ENCODE measurements around the gene KAZN. TPM values are rescaled to one million over a fixed set of nuclear protein-coding genes. Genes with fewer than 3 reads are reported as not detected.

The KAZN gene
- polyA plus RNA-seq, 1 donor (not counting 4 experiments of a cell fraction or from before 2014, with no cell fraction given): 5.9 TPM

GRCh38 chr1:14996133-14997050 is 397.9 kb downstream of the KAZN start:
- H3K9ac ChIP-seq (ENCODE audit: control insufficient read depth, extremely low read depth, insufficient read depth, low read length): no peak overlapping the region
- peaks cover 23% of the 10 kb centered on the region for H3K79me2 ChIP-seq (ENCODE audit: control insufficient read depth, insufficient read depth, low read length)
- H3K4me1 ChIP-seq (ENCODE audit: control insufficient read depth, extremely low read depth, insufficient read depth, low read length): peaks cover 7% of the 10 kb centered on the region
- H3K4me2 ChIP-seq (ENCODE audit: control insufficient read depth, extremely low read depth, insufficient read depth, low read depth, low read length): no peak overlapping the region
- no peaks in the 10 kb centered on the region for H3K9me1 ChIP-seq (ENCODE audit: control insufficient read depth, extremely low read depth, insufficient read depth, low read length)
- no peak overlapping the region for H3K4me3 ChIP-seq (ENCODE audit: control insufficient read depth in 2 of 3, extremely low read depth in 1 of 3, insufficient read depth in 2 of 3, low read depth in 1 of 3, low read length in 3 of 3)
- peaks cover 2% of the 10 kb centered on the region for H4K20me1 ChIP-seq (ENCODE audit: control insufficient read depth, extremely low read depth, insufficient read depth, low read length)
- no peak for FAIRE-seq
- no peak overlapping the region for H2AFZ ChIP-seq (ENCODE audit: control insufficient read depth, low read length)
- H3K27ac ChIP-seq (ENCODE audit: control insufficient read depth, insufficient read depth, low read length): no peak overlapping the region
- no peaks in the 10 kb centered on the region for H3K9me3 ChIP-seq (ENCODE audit: control insufficient read depth, low read depth, low read length)
- H3K36me3 ChIP-seq (ENCODE audit: control insufficient read depth in 2 of 2, extremely low read depth in 1 of 2, insufficient read depth in 2 of 2, low read length in 2 of 2): peaks cover 0 to 6% of the 10 kb centered on the region in 2 experiments
- no peak for TF ChIP-seq EZH2 (IDR thresholded peaks at IDR 0.05; ENCODE audit: low read length)
- no peak for TF ChIP-seq CTCF (optimal IDR thresholded peaks at IDR 0.05 in 1 of 3, IDR thresholded peaks at IDR 0.05 in 1 of 3, conservative IDR thresholded peaks at IDR 0.05 in 1 of 3; ENCODE audit: extremely low read depth in 1 of 3, insufficient read depth in 2 of 3, low read length in 3 of 3)
- no peak for DNase-seq (ENCODE audit: low read depth, low spot score)
- no peaks in the 10 kb centered on the region for H3K27me3 ChIP-seq (ENCODE audit: control insufficient read depth, extremely low read depth, insufficient read depth, low read length)
- dilution Hi-C loops (cut with MboI; ENCODE audit: extremely low pct_ligation_motif_present, low sequenced_read_pairs): no loop called here

DNA sequence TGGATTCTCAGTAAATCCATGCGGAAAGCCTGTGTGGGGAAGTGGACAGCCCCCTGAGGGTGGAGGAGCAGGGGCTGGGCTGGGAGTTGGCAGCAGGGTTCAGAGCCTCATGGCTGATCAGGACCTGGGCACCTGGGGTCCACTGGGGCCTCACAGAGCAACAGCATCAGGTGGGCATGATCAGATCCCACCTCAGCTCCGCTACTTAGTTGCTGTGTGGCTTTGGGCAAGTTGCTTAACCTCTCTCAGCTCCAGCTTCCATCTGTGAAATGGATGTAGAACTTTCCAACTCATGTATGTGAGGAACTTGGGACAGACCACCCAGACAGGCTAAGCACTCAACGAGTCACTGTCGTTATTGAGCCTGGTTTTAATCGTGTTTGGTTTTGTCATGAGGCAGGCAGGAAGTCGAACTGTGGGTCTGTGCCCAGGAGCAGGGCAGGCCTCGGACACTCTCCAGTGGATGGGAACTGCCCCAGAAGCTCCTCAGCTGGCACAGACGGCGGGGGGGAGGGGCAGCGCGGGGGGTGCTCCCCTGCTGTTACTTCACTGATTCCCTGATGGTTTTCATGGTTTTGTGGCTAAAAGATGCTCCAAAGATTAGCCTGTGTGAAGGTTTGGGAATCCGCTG is 399.3 kb downstream of the KAZN start:
- no peak for FAIRE-seq
- TF ChIP-seq CTCF (optimal IDR thresholded peaks at IDR 0.05 in 1 of 3, IDR thresholded peaks at IDR 0.05 in 1 of 3, conservative IDR thresholded peaks at IDR 0.05 in 1 of 3; ENCODE audit: extremely low read depth in 1 of 3, insufficient read depth in 2 of 3, low read length in 3 of 3) (no peak), EZH2 (IDR thresholded peaks at IDR 0.05; ENCODE audit: low read length) (no peak)

More for the DNA sequence above, 399.3 kb downstream of the KAZN start:
- dilution Hi-C loops (cut with MboI; ENCODE audit: extremely low pct_ligation_motif_present, low sequenced_read_pairs): no loop called here
- Histone ChIP-seq H3K27ac (ENCODE audit: control insufficient read depth, insufficient read depth, low read length) (no peak overlapping the region), H3K9me3 (ENCODE audit: control insufficient read depth, low read depth, low read length) (no peaks in the 10 kb centered on the region), H3K4me3 (ENCODE audit: control insufficient read depth in 2 of 3, extremely low read depth in 1 of 3, insufficient read depth in 2 of 3, low read depth in 1 of 3, low read length in 3 of 3) (no peak overlapping the region), H4K20me1 (ENCODE audit: control insufficient read depth, extremely low read depth, insufficient read depth, low read length) (peaks cover 3% of the 10 kb centered on the region), H3K4me1 (ENCODE audit: control insufficient read depth, extremely low read depth, insufficient read depth, low read length) (peaks cover 7% of the 10 kb centered on the region), H3K4me2 (ENCODE audit: control insufficient read depth, extremely low read depth, insufficient read depth, low read depth, low read length) (no peak overlapping the region), H3K36me3 (ENCODE audit: control insufficient read depth in 2 of 2, extremely low read depth in 1 of 2, insufficient read depth in 2 of 2, low read length in 2 of 2) (peaks cover 0 to 7% of the 10 kb centered on the region in 2 experiments), H2AFZ (ENCODE audit: control insufficient read depth, low read length) (no peak overlapping the region), H3K79me2 (ENCODE audit: control insufficient read depth, insufficient read depth, low read length) (peaks cover 25% of the 10 kb centered on the region), H3K9me1 (ENCODE audit: control insufficient read depth, extremely low read depth, insufficient read depth, low read length) (no peaks in the 10 kb centered on the region), H3K27me3 (ENCODE audit: control insufficient read depth, extremely low read depth, insufficient read depth, low read length) (no peaks in the 10 kb centered on the region), H3K9ac (ENCODE audit: control insufficient read depth, extremely low read depth, insufficient read depth, low read length) (no peak overlapping the region)
- no peak for DNase-seq (ENCODE audit: low read depth, low spot score)
